Muscle of arm (tissue), 12 donors: Measurements from ENCODE around the gene TXN2. TPM values are rescaled to one million over a fixed set of nuclear protein-coding genes. Genes with fewer than 3 reads are reported as not detected.

Experiments
- DNase-seq: peaks from one replicate; pipeline ENCODE4 v3.0.0-alpha.2; 2013
- polyA plus RNA-seq, 12 donors: library from polyadenylated mRNA; unstranded; fragments of 120-200 nt; gene quantifications; one replicate each; pipeline ENCODE4 v1.2.1, GENCODE V29; 2013; ENCODE audit not compliant: insufficient read length in 12 of 12

TXN2 gene
- polyA plus RNA-seq, 12 donors = 98.7 to 118 (median 106) TPM; not detected in 1

DNA sequence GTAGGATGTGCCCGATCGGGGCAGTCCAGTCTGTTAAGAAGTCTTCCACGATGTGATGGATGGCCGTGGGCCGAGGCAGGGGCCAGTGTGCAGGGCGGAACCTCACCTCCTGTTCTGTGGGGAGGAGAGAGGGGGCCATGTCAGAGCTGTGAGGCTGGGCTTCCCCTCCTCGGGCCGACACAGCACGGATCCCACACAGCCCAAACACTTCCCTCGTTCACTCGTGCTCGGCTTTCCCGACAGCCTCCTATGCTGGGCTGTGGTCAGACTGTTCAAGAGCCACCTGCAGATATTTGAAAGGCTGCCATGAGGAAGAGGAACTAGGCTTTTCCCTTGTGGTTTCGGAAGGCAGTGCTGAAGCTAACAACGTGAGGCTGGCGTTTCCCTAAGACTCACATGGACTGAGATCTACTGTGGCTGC lies 12.3 kb upstream of the TXN2 start:
- DNase-seq = no peak

DNA sequence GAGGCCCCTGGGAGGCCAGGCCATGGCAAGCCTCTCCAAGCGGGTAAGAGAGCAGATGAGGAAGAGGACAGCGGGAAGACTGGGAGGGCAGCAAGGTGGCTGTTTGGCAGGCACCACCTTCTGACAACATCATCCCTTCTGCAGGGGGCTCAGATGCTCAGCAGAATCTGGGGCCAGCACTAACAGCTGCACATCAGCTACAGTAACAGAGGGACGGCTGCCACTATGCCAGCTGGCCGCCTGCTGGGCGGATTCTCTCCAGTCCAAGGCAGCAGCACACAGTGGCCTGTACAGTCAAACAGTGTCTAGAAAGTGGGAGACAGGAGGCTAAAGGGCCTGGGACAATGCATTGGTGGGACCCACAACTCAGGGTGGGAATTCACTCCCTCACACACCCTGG lies 10.7 kb upstream of the TXN2 start:
- peak; percentile 36 for DNase-seq

- no peak for DNase-seq
Observed at GRCh38 chr22:36491155-36491554, 9.7 kb upstream of the TXN2 start.

DNA sequence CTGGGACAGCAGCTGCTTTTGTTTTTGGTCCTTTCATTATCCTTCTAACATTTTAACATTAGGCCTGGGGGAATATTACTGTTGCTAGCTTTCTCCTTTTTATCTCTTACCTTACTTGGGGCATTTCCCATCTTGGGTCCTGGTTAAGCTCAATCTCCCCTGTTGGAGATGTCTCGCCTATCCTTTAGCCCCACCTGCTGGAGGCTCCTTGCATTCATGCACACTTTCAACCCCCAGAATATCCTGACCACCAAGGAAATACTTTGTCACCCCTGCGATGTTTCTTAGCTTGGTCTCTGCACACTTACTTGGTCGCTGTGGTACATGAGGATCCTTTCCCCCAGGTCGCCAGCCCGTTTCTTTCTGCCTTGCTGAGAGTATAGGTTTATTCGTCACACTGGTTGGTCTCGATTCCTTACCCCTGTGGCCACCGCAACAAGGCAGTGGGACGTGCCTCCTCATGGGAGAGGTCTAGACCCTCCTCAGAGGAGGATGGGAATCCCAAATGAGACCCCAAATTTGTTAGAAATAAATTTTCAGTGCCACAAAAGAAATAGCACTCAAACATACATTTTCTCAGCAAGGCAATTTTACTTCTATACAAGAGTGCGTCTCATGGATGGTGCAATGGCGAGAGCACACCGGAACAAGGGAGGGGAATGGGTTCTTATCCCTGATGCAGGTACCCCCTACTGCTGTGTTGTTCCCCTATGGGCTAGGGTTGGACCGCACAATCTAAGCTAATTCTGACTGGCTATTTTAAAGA lies 5.4 kb upstream of the TXN2 start:
- DNase-seq = no peak

- no peak for DNase-seq
Observed at GRCh38 chr22:36480941-36481392, 473 bp downstream of the TXN2 start.

DNA sequence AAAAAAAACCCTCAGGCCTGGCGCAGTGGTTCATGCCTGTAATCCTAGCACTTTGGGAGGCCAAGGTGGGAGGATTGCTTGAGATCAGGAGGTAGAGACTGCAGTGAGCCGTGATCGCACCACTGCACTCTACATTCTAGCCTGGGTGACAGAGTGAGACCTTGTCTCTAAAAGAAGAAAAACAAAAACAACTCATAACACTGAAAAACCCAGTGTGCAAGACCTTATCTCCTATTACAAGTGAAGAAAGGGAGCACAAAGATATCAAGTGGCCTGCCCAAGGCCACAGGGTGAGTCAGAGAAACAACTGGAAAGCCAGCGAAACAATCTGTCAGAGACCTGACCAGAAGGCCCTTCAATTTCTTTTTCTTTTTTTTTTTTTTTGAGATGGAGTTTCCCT lies 2.5 kb downstream of the TXN2 start:
- DNase-seq = no peak

DNA sequence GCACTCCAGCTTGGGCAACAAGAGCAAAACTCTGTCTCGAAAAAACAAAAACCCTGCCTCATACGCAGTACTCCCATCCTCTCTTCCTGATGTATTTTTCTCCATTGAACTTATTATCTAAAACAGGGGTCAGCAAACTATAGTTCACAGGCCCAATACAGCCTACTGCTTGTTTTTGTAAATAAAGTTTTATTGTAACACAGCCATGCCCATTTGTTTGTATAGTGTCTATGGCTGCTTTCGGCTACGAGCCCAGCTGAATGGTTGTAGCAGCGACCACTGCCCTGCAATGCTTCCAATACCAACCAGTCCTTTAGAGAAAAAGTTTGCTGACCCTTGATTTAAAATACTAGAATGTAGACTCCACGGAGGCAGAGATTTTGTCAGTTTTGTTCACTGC lies 6.1 kb downstream of the TXN2 start:
- no peak for DNase-seq

GRCh38 chr22:36472689-36473088 lies 8.8 kb downstream of the TXN2 start:
- DNase-seq = no peak

GRCh38 chr22:36471341-36471821 lies 10.1 kb downstream of the TXN2 start:
- DNase-seq = no peak

- no peak for DNase-seq
Observed at GRCh38 chr22:36470994-36471331, 10.5 kb downstream of the TXN2 start.

DNA sequence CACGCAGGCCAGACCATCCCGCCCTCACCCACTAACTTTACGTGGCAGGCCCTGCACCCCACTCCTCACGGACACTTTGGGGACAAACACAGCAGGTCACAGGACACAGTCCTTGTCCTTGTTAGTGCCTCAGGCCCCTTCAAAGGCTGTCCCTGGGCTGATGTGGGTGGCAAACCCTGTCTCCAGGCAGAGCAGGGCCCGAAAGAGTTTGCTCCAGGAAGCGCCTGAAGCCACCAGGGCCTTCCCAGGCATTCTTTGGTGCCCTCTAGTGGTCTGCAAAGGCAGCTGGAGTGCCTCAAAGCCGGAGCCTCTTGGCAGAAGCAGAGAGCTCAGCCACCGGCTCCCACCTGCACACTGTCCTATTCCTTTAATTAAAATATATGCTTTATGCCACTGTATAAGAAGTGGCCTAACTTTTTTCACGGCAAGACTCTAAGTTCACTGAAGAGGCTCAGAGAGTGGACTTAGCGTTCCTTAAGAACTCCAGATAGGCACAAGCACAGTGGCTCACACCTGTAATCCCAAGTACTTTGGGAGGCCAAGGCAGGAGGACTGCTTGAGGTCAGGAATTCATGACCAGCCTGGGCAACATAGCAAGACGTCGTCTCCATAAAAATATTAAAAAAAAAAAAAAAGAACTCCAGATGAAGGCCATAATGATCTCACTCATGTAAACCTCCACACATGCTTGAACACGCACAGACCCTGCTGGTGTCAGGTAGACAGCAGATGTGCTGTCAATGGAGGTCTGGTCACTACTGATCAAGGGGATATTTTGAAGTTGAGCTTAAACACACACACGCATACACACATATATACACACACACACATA lies 11.1 kb downstream of the TXN2 start:
- peak; percentile 86 for DNase-seq

DNA sequence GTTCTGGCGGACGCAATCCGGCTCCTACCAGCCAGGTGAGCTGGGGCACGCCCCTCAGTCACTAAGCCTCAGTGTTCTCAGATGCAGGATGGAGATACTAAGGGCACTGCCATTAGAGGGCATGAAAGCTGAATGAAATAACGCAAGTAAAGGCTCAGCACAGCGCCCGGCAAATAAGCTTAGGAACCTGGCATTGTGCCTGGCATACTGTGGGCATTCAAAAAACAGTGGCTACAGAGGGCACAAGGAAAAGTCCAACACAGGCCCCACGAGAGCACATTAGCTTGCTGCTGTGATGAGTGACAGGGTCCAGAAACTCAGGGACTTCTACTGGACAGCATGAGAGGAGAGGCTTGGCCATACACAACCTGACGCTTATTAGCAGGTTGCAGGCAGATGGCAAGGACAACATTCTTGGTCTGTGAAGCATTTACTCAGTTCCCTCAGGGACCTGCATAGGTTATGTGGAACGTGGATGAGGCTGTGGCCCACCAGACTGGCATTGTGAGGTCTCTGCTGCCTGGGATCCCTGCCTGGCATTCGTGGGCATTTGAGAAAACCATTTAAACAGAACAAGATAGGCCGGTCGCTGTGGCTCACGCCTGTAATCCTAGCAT lies 12.2 kb downstream of the TXN2 start:
- DNase-seq = no peak

- DNase-seq = no peak
Observed at GRCh38 chr22:36467946-36468345, 13.5 kb downstream of the TXN2 start.

DNA sequence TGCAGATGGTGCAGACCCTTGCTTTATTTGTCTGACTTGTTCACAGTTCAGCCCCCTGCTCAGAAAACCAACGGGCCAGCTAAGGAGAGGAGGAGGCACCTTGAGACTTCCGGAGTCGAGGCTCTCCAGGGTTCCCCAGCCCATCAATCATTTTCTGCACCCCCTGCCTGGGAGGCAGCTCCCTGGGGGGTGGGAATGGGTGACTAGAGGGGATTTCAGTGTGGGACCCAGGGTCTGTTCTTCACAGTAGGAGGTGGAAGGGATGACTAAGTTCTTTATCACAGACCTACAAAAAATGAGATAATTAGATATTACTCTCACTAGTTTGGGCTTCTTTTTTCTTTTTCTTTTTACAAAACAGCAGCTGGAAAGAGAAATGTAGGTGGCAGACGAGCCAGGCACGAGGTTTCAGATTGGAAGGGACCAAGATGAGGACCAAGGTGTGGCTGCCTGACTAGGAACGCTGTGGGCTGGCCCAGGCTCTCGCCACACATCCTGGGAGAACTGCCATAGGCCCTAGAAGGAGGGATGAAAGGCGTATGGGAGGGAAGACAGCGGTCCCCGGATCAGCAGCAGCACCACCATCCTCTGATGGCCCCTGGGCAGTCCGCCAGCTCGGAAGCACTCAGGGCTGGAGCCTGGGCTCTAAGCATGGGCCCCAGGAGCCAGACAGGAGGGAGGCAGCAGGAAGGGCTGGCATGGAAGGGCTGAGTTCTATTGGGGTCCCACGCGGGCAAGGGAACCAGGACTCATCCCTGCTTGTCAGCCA lies 14.2 kb downstream of the TXN2 start:
- DNase-seq = no peak

GRCh38 chr22:36466258-36466657 lies 15.2 kb downstream of the TXN2 start:
- DNase-seq = no peak

DNA sequence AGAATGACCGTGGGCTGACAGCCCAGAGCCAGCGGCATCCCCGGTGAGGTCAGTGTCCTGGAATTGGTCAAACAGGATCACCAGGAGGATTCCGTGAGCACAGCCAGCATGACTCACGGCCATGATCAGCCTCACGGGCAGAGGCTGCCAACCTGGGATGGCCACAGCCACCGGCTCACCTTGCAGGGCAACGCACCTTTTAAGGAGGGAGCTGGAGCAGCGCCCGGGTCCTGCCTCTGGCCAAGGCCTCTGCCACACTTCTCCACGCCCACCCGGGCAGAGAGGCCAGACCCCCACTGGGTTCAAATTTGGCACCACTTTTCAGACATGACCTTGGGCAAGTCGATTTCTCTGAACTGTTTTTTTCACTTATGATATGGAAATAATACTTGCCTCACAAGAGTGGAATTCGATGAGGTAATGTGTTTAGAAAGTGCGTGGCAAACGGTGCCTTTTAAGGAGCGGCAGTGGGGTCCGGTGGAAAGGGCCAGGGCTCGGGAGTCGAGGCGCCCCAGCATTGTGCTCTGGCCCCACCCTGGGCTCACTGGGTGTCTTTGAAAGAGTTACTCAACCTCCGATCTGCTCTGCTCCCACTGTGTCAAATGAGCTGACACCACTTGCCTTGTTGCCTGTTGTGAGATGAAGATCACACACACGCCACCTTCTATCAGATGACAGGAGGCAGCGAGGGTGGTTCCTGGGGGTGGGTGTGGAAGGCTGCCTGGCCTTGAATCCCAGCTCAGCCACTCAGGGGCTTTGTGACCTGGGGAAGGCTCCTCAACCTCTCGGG lies 16.0 kb downstream of the TXN2 start:
- no peak for DNase-seq

GRCh38 chr22:36464715-36465231 lies 16.7 kb downstream of the TXN2 start:
- DNase-seq = no peak

DNA sequence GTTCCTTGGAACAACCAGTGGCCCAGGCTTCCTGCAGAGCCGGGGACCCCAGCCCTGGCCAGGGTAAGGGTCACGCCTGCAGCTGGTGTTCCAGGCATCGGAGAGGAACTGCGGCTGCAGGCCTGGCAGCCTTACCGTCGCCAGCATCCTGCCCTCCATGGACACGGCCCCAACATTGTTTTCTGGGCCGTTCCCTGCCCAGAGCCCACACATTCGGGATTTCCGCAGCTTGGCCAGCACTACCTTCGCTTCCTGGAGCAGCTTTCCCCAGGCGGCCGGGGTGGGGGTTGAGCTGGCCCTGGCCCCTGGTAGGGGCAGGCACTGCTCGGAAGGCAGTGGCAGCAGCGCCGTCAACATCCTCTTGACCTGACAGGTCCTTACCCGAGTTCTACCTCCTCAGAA lies 17.7 kb downstream of the TXN2 start:
- no peak for DNase-seq

GRCh38 chr22:36461665-36462649 lies 19.5 kb downstream of the TXN2 start:
- DNase-seq = no peak
